Neural cell (in vitro differentiated cells): Measurements from ENCODE around the gene INO80C.

ENCODE experiments used
- CTCF ChIP-seq: fragments of 450-650 bp; IDR thresholded peaks from 2 replicates; pipeline ENCODE4 v1.5.1; 2014; ENCODE audit warnings: antibody characterized with exemption, mild to moderate bottlenecking, moderate library complexity; ENCODE audit not compliant: poor library complexity, severe bottlenecking
- EZH2 ChIP-seq: fragments of 200-600, 300-800 bp; shearing (Covaris generic), sonication (generic); IDR thresholded peaks from 2 replicates; pipeline ENCODE4 v1.6.1; 2014; ENCODE audit warnings: antibody characterized with exemption, low read length, borderline replicate concordance, mild to moderate bottlenecking; ENCODE audit not compliant: insufficient read depth, poor library complexity, severe bottlenecking
- POLR2AphosphoS5 ChIP-seq: IDR thresholded peaks from 2 replicates; pipeline ENCODE4 v1.6.1; 2012
- REST ChIP-seq: IDR thresholded peaks from 2 replicates; pipeline ENCODE4 v1.6.1; 2012; ENCODE audit warnings: borderline replicate concordance

GRCh38 chr18:35507623-35508022 lies 9.9 kb upstream of the INO80C start:
- no peak for TF ChIP-seq CTCF
- no peak for TF ChIP-seq POLR2AphosphoS5
- no peak for TF ChIP-seq REST
- TF ChIP-seq EZH2 = no peak
